Aorta (tissue), 5 donors: ENCODE measurements around the gene PDCD6IP. TPM values are rescaled to one million over a fixed set of nuclear protein-coding genes. Genes with fewer than 3 reads are reported as not detected.
"Not testable (repeated sequence)": the region's sequence is repeated elsewhere in the genome, so short reads cannot be mapped to it uniquely, and the experiment has no call there.

Experiments used
- ATAC-seq: fragments of 200-7000 bp; cut with Tn5 transposase; one replicate; pipeline ENCODE4 v1.9.1; 2022; ENCODE audit warnings: moderate library complexity; ENCODE audit not compliant: low FRiP score
- DNase-seq, 2 donors: peaks; one replicate each; pipeline ENCODE4 v3.0.0-alpha.2; 2020
- H3K27ac ChIP-seq, 2 donors: one replicate each; pipeline ENCODE4 v1.5.1; 2013; ENCODE audit warnings: low read length in 2 of 2, mild to moderate bottlenecking in 2 of 2, moderate library complexity in 2 of 2, control low read depth in 1 of 2, inconsistent platforms in 1 of 2, low read depth in 1 of 2
- H3K27me3 ChIP-seq, 2 donors: one replicate each; pipeline ENCODE4 v1.6.1; 2013; ENCODE audit warnings: control low read depth in 1 of 2, low read length in 1 of 2, mild to moderate bottlenecking in 1 of 2, moderate library complexity in 1 of 2; ENCODE audit not compliant: insufficient read depth in 2 of 2, control insufficient read depth in 1 of 2
- H3K36me3 ChIP-seq, 2 donors: one replicate each; pipeline ENCODE4 v1.6.1; 2013; ENCODE audit warnings: control low read depth in 1 of 2, low read length in 1 of 2, mild to moderate bottlenecking in 1 of 2; ENCODE audit not compliant: insufficient read depth in 2 of 2, control insufficient read depth in 1 of 2
- H3K4me1 ChIP-seq, 2 donors: one replicate each; pipeline ENCODE4 v1.6.1; 2013; ENCODE audit warnings: low read length in 2 of 2, control low read depth in 1 of 2, mild to moderate bottlenecking in 1 of 2, moderate library complexity in 1 of 2; ENCODE audit not compliant: insufficient read depth in 2 of 2, control insufficient read depth in 1 of 2
- H3K4me3 ChIP-seq, 2 donors: one replicate each; pipeline ENCODE4 v1.5.1; 2013; ENCODE audit warnings: low read length in 2 of 2, control low read depth in 1 of 2, mild to moderate bottlenecking in 1 of 2
- H3K9me3 ChIP-seq: one replicate; pipeline ENCODE4 v1.6.1; 2013; ENCODE audit warnings: mild to moderate bottlenecking, low read length; ENCODE audit not compliant: control insufficient read depth
- WGBS, 2 donors: extraction: QIAGEN DNeasy Blood & Tissue Kit; methylation state at CpG; one replicate each; pipeline ENCODE4 v1.1.7; 2013; 5-methylcytosine and 5-hydroxymethylcytosine counted together
- intact Hi-C, 2 donors: fragments of 100-400 bp; cut with DNase I; formaldehyde crosslinking; loops; one replicate each; pipeline versions ENCODE4 v1.14.2 to v1.15.0; 2022
- polyA plus RNA-seq, 2 donors: library from polyadenylated mRNA; stranded (reverse); fragments of 200-250 nt; gene quantifications; one replicate each; pipeline ENCODE4 v1.2.3, GENCODE V29; 2013
- total RNA-seq, 2 donors: library from RNA; stranded (reverse); fragmentation: NEBNext Ultra II Directional; extraction: Animal tissue kit (Norgen Biotek cat#: 25700); gene quantifications; one replicate each; pipeline ENCODE4 v1.2.1, GENCODE V29; 2021
- donor health status: healthy with polysubstance abuse.
- donor health status: Bipolar disorder and iron deficiency.
- donor health status: DM: no; HTN: no; CAD: no.
- donor health status: DM: no; HTN: no; CAD: no.
- donor health status: DM: yes; HTN: yes; CAD: no.

Gene PDCD6IP
- total and polyA plus RNA-seq, 4 donors, result 41.7 to 245 (median 143) TPM

GRCh38 chr3:33855407-33855806 lies 57.0 kb downstream of the PDCD6IP start:
- H3K27me3 ChIP-seq, DNase-seq, H3K36me3 ChIP-seq, ATAC-seq, H3K4me1 ChIP-seq, intact Hi-C loops, H3K27ac ChIP-seq, H3K9me3 ChIP-seq, H3K4me3 ChIP-seq: not testable (repeated sequence)
- WGBS, 2 donors, result 76 to 80% methylated on average over 1 of the region's 1 CpG

GRCh38 chr3:33855884-33856546 lies 57.6 kb downstream of the PDCD6IP start:
- Histone ChIP-seq H3K4me1 (no peaks in the 10 kb centered on the region), H3K36me3 (peaks cover 0 to 5% of the 10 kb centered on the region in 2 donors), H3K27me3 (no peaks in the 10 kb centered on the region), H3K27ac (no peak overlapping the region), H3K9me3 (no peaks in the 10 kb centered on the region), H3K4me3 (no peak overlapping the region)
- DNase-seq (no peak), ATAC-seq (no peak)
- 77 to 84% methylated on average over 10 of the region's 10 CpGs for WGBS, 2 donors
- intact Hi-C loops, result no loop called here

- H3K27ac ChIP-seq, ATAC-seq, DNase-seq, H3K4me1 ChIP-seq, H3K27me3 ChIP-seq, intact Hi-C loops, H3K9me3 ChIP-seq, H3K36me3 ChIP-seq, H3K4me3 ChIP-seq: not testable (repeated sequence)
- 97% methylated on average over 1 of the region's 1 CpG for WGBS, 2 donors
Measured at GRCh38 chr3:33857701-33858100, 59.3 kb downstream of the PDCD6IP start.

- Histone ChIP-seq H3K9me3 (no peaks in the 10 kb centered on the region), H3K4me3 (no peak overlapping the region), H3K36me3 (peaks cover 0 to 5% of the 10 kb centered on the region in 2 donors), H3K27ac (no peak overlapping the region), H3K27me3 (no peaks in the 10 kb centered on the region), H3K4me1 (no peaks in the 10 kb centered on the region)
- intact Hi-C loops, result no loop called here
- DNase-seq, result no peak
- 98 to 99% methylated on average over 4 of the region's 4 CpGs for WGBS, 2 donors
- ATAC-seq, result no peak
Measured at GRCh38 chr3:33858131-33858530, 59.7 kb downstream of the PDCD6IP start.

GRCh38 chr3:33860373-33861050 lies 62.1 kb downstream of the PDCD6IP start:
- DNase-seq, result no peak
- Histone ChIP-seq H3K4me3 (no peak overlapping the region), H3K27ac (no peak overlapping the region), H3K36me3 (peaks cover 0 to 2% of the 10 kb centered on the region in 2 donors), H3K9me3 (no peaks in the 10 kb centered on the region), H3K4me1 (no peaks in the 10 kb centered on the region), H3K27me3 (no peaks in the 10 kb centered on the region)
- intact Hi-C loops, result no loop called here
- 65 to 75% methylated on average over 4 of the region's 4 CpGs for WGBS, 2 donors
- no peak for ATAC-seq

GRCh38 chr3:33865133-33865532 lies 66.7 kb downstream of the PDCD6IP start:
- 80 to 88% methylated on average over 4 of the region's 4 CpGs for WGBS, 2 donors
- no peak overlapping the region for H3K4me3 ChIP-seq
- H3K36me3 ChIP-seq, result peaks cover 0 to 7% of the 10 kb centered on the region in 2 donors
- no peaks in the 10 kb centered on the region for H3K4me1 ChIP-seq
- DNase-seq, result no peak
- ATAC-seq, result no peak
- H3K9me3 ChIP-seq, result no peaks in the 10 kb centered on the region
- no peak overlapping the region for H3K27ac ChIP-seq
- intact Hi-C loops, result no loop called here
- no peaks in the 10 kb centered on the region for H3K27me3 ChIP-seq

- Histone ChIP-seq H3K27me3 (no peaks in the 10 kb centered on the region), H3K36me3 (peaks cover 3 to 7% of the 10 kb centered on the region in 2 donors)
- intact Hi-C loops, result no loop called here
Measured at GRCh38 chr3:33868309-33868708, 69.9 kb downstream of the PDCD6IP start.

GRCh38 chr3:33869977-33870376 lies 71.5 kb downstream of the PDCD6IP start:
- Histone ChIP-seq H3K27me3 (no peaks in the 10 kb centered on the region), H3K4me3 (no peak overlapping the region), H3K4me1 (no peaks in the 10 kb centered on the region), H3K36me3 (peaks cover 3 to 7% of the 10 kb centered on the region in 2 donors), H3K27ac (no peak overlapping the region), H3K9me3 (no peaks in the 10 kb centered on the region)
- ATAC-seq (no peak), DNase-seq (no peak)
- intact Hi-C loops, result no loop called here
- 82 to 84% methylated on average over 7 of the region's 7 CpGs for WGBS, 2 donors

More at GRCh38 chr3:33868309-33868708, 69.9 kb downstream of the PDCD6IP start:
- 56 to 69% methylated on average over 1 of the region's 1 CpG for WGBS, 2 donors
- ATAC-seq, result no peak
- no peak for DNase-seq
- Histone ChIP-seq H3K4me3 (no peak overlapping the region), H3K9me3 (no peaks in the 10 kb centered on the region), H3K27ac (no peak overlapping the region), H3K4me1 (no peaks in the 10 kb centered on the region)

- Histone ChIP-seq H3K36me3 (peaks cover 0 to 3% of the 10 kb centered on the region in 2 donors), H3K27ac (no peak overlapping the region), H3K4me1 (no peaks in the 10 kb centered on the region), H3K4me3 (no peak overlapping the region), H3K9me3 (no peaks in the 10 kb centered on the region), H3K27me3 (no peaks in the 10 kb centered on the region)
- ATAC-seq (no peak), DNase-seq (no peak)
- intact Hi-C loops, result no loop called here
- 76 to 80% methylated on average over 1 of the region's 1 CpG for WGBS, 2 donors
Measured at GRCh38 chr3:33874815-33875214, 76.4 kb downstream of the PDCD6IP start.
